Adrenal gland (tissue), 5 donors: ENCODE measurements around the gene SNX1.

Source experiments
- POLR2A ChIP-seq, 2 donors: fragments of 450-650 bp; IDR thresholded peaks; one replicate each; pipeline ENCODE4 v1.6.1; 2017; ENCODE audit warnings: antibody characterized with exemption in 2 of 2, mild to moderate bottlenecking in 2 of 2, moderate library complexity in 1 of 2
- TF ChIP-seq, protein P1 (sequence below), 6 experiments: fragments of 450-650 bp in 4 of 6; fragments of 200-600 bp in 2 of 6; sonication (generic) in 1 of 6; IDR thresholded peaks; 1 replicate in 5 of 6; 2 replicates in 1 of 6; pipeline versions ENCODE4 v1.5.1 to v1.8.0; 2016 to 2021; ENCODE audit warnings: antibody characterized with exemption in 6 of 6, mild to moderate bottlenecking in 2 of 6, moderate library complexity in 1 of 6
- donor health status: DM: no; HTN: no; CAD: no.

DNA sequence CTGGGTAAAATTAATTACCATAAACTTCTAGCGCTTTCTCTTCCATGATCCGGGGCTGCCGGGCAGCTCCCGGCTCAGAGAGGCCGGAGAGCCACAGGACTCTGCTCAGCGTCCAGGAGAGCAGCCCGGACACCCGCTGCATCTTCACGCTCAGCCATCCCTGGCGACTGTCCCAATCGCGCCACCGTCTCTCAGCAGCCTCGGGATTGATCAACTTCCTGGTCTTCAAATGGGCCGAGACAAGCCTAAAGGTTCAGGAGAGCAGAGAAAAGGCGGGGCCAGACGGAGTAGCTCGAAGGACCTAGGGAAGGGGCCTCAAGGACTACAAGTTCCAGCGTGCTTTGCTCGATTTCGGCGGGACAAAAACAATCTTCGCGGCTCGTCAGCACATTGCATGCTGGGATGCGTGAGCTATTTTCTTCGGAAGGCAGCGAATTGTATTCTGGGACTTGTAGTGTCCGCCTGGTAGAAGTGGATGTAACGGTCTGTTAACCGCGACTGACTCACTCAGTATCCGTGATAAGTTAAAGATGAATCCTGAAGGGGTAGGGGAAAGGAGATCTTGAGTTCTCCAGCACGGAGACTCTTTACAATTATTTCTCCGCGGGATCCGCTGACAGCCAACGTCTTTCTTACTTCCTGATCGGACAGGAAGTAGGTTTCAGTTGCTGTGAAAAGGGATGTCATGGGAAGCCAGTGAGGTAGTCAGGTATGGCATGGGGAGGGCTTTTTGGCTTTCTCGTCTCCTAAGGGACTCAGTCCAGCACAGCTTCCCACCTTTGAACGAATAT lies 2.0 kb upstream of the SNX1 start, which contains the start of gene CIAO2A:
- TF ChIP-seq, protein P1, sequence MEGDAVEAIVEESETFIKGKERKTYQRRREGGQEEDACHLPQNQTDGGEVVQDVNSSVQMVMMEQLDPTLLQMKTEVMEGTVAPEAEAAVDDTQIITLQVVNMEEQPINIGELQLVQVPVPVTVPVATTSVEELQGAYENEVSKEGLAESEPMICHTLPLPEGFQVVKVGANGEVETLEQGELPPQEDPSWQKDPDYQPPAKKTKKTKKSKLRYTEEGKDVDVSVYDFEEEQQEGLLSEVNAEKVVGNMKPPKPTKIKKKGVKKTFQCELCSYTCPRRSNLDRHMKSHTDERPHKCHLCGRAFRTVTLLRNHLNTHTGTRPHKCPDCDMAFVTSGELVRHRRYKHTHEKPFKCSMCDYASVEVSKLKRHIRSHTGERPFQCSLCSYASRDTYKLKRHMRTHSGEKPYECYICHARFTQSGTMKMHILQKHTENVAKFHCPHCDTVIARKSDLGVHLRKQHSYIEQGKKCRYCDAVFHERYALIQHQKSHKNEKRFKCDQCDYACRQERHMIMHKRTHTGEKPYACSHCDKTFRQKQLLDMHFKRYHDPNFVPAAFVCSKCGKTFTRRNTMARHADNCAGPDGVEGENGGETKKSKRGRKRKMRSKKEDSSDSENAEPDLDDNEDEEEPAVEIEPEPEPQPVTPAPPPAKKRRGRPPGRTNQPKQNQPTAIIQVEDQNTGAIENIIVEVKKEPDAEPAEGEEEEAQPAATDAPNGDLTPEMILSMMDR (IDR thresholded peaks at IDR 0.05), result no peak
- TF ChIP-seq POLR2A (IDR thresholded peaks at IDR 0.05), result peak in 1 of 2 donors; percentile 82
